CD14-positive monocyte (primary cell): ENCODE data around the gene GRM2. TPM values are rescaled to one million over a fixed set of nuclear protein-coding genes. Genes with fewer than 3 reads are reported as not detected.
A peak's percentile ranks its signal among the peaks of the same experiment; 100 is the strongest.

Experiments used
- DNase-seq, 3 donors: peaks; one replicate each; pipeline ENCODE4 v3.0.0-alpha.2; 2011 to 2022
- H2AFZ ChIP-seq: 2 replicates; pipeline ENCODE4 v1.6.0; 2012; ENCODE audit warnings: mild to moderate bottlenecking, low read depth, low read length, inconsistent platforms; ENCODE audit not compliant: insufficient read depth, poor library complexity, severe bottlenecking
- H3K27ac ChIP-seq, 2 donors: 1 replicate in 1 of 2; 2 replicates in 1 of 2; pipeline ENCODE4 v1.5.1; 2012 to 2013; ENCODE audit warnings: low read length in 2 of 2, control low read depth in 1 of 2, inconsistent platforms in 1 of 2, low read depth in 1 of 2, mild to moderate bottlenecking in 1 of 2
- H3K27me3 ChIP-seq, 2 donors: one replicate each; pipeline versions ENCODE4 v1.6.0 to v1.6.1; 2011 to 2013; ENCODE audit warnings: low read length in 2 of 2; ENCODE audit not compliant: control insufficient read depth in 2 of 2, insufficient read depth in 2 of 2
- H3K36me3 ChIP-seq, 2 donors: replicated peaks in 1 of 2; 1 replicate in 1 of 2; 2 replicates in 1 of 2; pipeline versions ENCODE4 v1.5.1 to v1.6.1; 2012 to 2013; ENCODE audit warnings: low read length in 2 of 2, control low read depth in 1 of 2, inconsistent platforms in 1 of 2, mild to moderate bottlenecking in 1 of 2; ENCODE audit not compliant: insufficient read depth in 2 of 2, control insufficient read depth in 1 of 2
- H3K4me1 ChIP-seq, 2 donors: 1 replicate in 1 of 2; 2 replicates in 1 of 2; pipeline versions ENCODE4 v1.5.1 to v1.6.1; 2012 to 2013; ENCODE audit warnings: low read length in 2 of 2, control low read depth in 1 of 2, inconsistent platforms in 1 of 2, mild to moderate bottlenecking in 1 of 2, moderate library complexity in 1 of 2; ENCODE audit not compliant: insufficient read depth in 2 of 2, control insufficient read depth in 1 of 2
- H3K4me2 ChIP-seq: replicated peaks from 2 replicates; pipeline ENCODE3; 2012; ENCODE audit warnings: low read length, moderate library complexity, mild to moderate bottlenecking; ENCODE audit not compliant: poor library complexity, severe bottlenecking; ENCODE audit errors: extremely low read depth
- H3K4me3 ChIP-seq, 3 experiments: fragments of 200-600 bp in 1 of 3; sonication (generic) in 1 of 3; replicated peaks in 1 of 3; 1 replicate in 2 of 3; 2 replicates in 1 of 3; pipeline ENCODE4 v1.5.1; 2011 to 2013; ENCODE audit warnings: low read length in 3 of 3, mild to moderate bottlenecking in 3 of 3, control low read depth in 2 of 3, low read depth in 2 of 3, inconsistent platforms in 1 of 3, moderate library complexity in 1 of 3
- H3K79me2 ChIP-seq: 2 replicates; pipeline ENCODE4 v1.6.0; 2012; ENCODE audit warnings: mild to moderate bottlenecking, control low read depth, inconsistent platforms, low read length, moderate library complexity; ENCODE audit not compliant: insufficient read depth
- H3K9ac ChIP-seq: 2 replicates; pipeline ENCODE4 v1.6.0; 2017; ENCODE audit warnings: low read length, mild to moderate bottlenecking; ENCODE audit not compliant: insufficient read depth, poor library complexity, severe bottlenecking
- H3K9me3 ChIP-seq, 2 donors: replicated peaks in 1 of 2; 1 replicate in 1 of 2; 2 replicates in 1 of 2; pipeline versions ENCODE4 v1.5.1 to v1.6.1; 2012 to 2013; ENCODE audit warnings: low read length in 2 of 2, control low read depth in 1 of 2; ENCODE audit not compliant: control insufficient read depth in 1 of 2, insufficient read depth in 1 of 2
- H4K20me1 ChIP-seq: 2 replicates; pipeline ENCODE4 v1.6.0; 2012; ENCODE audit warnings: mild to moderate bottlenecking, low read length, control low read depth, moderate library complexity; ENCODE audit not compliant: insufficient read depth
- H3K27ac Mint-ChIP-seq, 7 donors: one replicate each; pipeline ENCODE4 v1.8.0; 2020; ENCODE audit warnings: mild to moderate bottlenecking in 7 of 7, mixed read lengths in 7 of 7, moderate library complexity in 6 of 7, inconsistent platforms in 2 of 7
- H3K27me3 Mint-ChIP-seq, 3 donors: one replicate each; pipeline ENCODE4 v1.8.0; 2021 to 2022; ENCODE audit warnings: low read depth in 3 of 3, mild to moderate bottlenecking in 3 of 3, mixed read lengths in 3 of 3, moderate library complexity in 3 of 3, inconsistent platforms in 1 of 3
- H3K36me3 Mint-ChIP-seq, 2 donors: one replicate each; pipeline ENCODE4 v1.8.0; 2020; ENCODE audit warnings: mixed read lengths in 2 of 2, inconsistent platforms in 1 of 2, mild to moderate bottlenecking in 1 of 2
- H3K4me1 Mint-ChIP-seq: one replicate; pipeline ENCODE4 v1.8.0; 2020; ENCODE audit warnings: mild to moderate bottlenecking, mixed read lengths
- H3K4me3 Mint-ChIP-seq, 2 donors: one replicate each; pipeline ENCODE4 v1.8.0; 2020; ENCODE audit warnings: mild to moderate bottlenecking in 2 of 2, mixed read lengths in 2 of 2, moderate library complexity in 1 of 2
- H3K9me3 Mint-ChIP-seq, 7 donors: one replicate each; pipeline ENCODE4 v1.8.0; 2020 to 2022; ENCODE audit warnings: mixed read lengths in 7 of 7, mild to moderate bottlenecking in 6 of 7, moderate library complexity in 6 of 7, inconsistent platforms in 2 of 7
- WGBS: methylation state at CpG from one replicate; pipeline ENCODE4 v1.1.5; 2013; ENCODE audit warnings: missing lambda C conversion rate; ENCODE audit not compliant: insufficient coverage; 5-methylcytosine and 5-hydroxymethylcytosine counted together
- intact Hi-C, 2 donors: fragments of 100-400 bp; cut with micrococcal nuclease; formaldehyde crosslinking; loops; one replicate each; pipeline versions ENCODE4 v1.15.0 to v1.15.1; 2023
- polyA plus RNA-seq, 3 donors: library from polyadenylated mRNA; depleted of rRNA in 1 of 3; unstranded in 2 of 3; stranded (reverse) in 1 of 3; fragments of 300-500 nt in 2 of 3; fragments of >200 nt in 1 of 3; fragmentation: Illumina TruSeq in 2 of 3; gene quantifications; 1 replicate in 2 of 3; 2 replicates in 1 of 3; pipeline ENCODE4 v1.2.3, GENCODE V29; 2012 to 2021
- TF ChIP-seq, protein P1 (sequence below): fragments of 200-600 bp; IDR thresholded peaks from one replicate; pipeline ENCODE4 v1.8.0; 2022; ENCODE audit warnings: antibody characterized with exemption, mild to moderate bottlenecking

Gene GRM2
- polyA plus RNA-seq, 3 donors: 0.72 TPM; not detected in 2

DNA sequence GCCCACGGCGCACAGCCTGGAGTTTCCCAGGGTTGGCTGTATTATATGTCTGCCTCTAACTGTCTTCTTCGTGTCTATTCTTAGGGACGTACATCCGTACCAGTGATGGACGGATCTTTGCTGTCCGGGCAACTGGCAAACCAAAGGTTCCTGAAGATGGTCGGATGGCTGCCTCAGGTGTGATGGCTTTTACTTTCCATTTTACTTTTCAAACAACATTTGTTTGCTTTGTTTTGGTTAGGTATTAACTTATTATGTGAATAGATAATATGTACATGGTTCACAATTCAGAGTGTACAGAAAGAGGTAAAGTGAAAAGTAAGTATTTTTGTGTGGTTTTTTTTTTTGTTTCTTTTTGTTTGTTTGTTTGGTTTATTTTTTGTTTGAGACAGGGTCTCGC lies 46.9 kb upstream of the GRM2 start:
- Histone ChIP-seq H3K36me3 (peaks cover 32 to 72% of the 10 kb centered on the region in 2 donors), H3K4me2 (no peak overlapping the region), H3K27ac (no peak overlapping the region), H3K9me3 (no peaks in the 10 kb centered on the region), H2AFZ (no peak overlapping the region), H3K4me3 (no peak overlapping the region), H3K27me3 (no peaks in the 10 kb centered on the region), H3K79me2 (no peaks in the 10 kb centered on the region), H3K9ac (no peak overlapping the region), H3K4me1 (peaks cover 23 to 24% of the 10 kb centered on the region in 2 donors), H4K20me1 (no peaks in the 10 kb centered on the region)
- Mint-ChIP-seq H3K4me3 (no peak overlapping the region), H3K9me3 (peaks cover 0 to 2% (median 0%) of the 10 kb centered on the region in 7 donors), H3K27me3 (peaks cover 0 to 1% (median 0%) of the 10 kb centered on the region in 3 donors), H3K27ac (no peak overlapping the region), H3K4me1 (peaks cover 29% of the 10 kb centered on the region), H3K36me3 (peaks cover 66 to 68% of the 10 kb centered on the region in 2 donors)
- intact Hi-C loops: no loop called here
- TF ChIP-seq, protein P1, sequence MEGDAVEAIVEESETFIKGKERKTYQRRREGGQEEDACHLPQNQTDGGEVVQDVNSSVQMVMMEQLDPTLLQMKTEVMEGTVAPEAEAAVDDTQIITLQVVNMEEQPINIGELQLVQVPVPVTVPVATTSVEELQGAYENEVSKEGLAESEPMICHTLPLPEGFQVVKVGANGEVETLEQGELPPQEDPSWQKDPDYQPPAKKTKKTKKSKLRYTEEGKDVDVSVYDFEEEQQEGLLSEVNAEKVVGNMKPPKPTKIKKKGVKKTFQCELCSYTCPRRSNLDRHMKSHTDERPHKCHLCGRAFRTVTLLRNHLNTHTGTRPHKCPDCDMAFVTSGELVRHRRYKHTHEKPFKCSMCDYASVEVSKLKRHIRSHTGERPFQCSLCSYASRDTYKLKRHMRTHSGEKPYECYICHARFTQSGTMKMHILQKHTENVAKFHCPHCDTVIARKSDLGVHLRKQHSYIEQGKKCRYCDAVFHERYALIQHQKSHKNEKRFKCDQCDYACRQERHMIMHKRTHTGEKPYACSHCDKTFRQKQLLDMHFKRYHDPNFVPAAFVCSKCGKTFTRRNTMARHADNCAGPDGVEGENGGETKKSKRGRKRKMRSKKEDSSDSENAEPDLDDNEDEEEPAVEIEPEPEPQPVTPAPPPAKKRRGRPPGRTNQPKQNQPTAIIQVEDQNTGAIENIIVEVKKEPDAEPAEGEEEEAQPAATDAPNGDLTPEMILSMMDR: no peak
- WGBS: 93% methylated on average over 6 of the region's 9 CpGs
- DNase-seq: no peak

DNA sequence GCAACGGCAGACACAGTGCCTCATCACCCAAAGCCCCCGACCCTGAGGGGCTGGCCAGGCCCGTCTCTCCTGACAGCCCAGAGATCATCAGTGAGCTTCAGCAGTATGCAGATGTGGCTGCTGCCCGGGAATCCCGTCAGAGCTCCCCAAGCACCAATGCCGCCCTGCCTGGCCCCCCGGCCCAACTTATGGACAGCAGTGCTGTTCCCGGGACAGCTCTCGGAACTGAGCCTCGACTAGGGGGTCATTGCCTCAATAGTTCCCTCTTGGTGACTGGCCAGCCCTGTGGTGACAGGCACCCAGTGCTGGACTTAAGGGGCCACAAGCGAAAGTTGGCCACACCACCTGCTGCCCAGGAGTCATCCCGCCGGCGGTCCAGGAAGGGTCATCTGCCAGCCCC lies 44.4 kb upstream of the GRM2 start:
- TF ChIP-seq, protein P1: no peak
- Mint-ChIP-seq H3K36me3 (peaks cover 59 to 63% of the 10 kb centered on the region in 2 donors), H3K27ac (peak overlapping the region in 1 of 7 donors; percentile 8), H3K4me3 (no peak overlapping the region), H3K4me1 (peaks cover 17% of the 10 kb centered on the region), H3K27me3 (peaks cover 0 to 1% (median 0%) of the 10 kb centered on the region in 3 donors), H3K9me3 (peaks cover 0 to 2% (median 0%) of the 10 kb centered on the region in 7 donors)
- Histone ChIP-seq H3K4me1 (peaks cover 10 to 17% of the 10 kb centered on the region in 2 donors), H2AFZ (no peak overlapping the region), H3K36me3 (peaks cover 32 to 68% of the 10 kb centered on the region in 2 donors), H4K20me1 (no peaks in the 10 kb centered on the region), H3K27me3 (no peaks in the 10 kb centered on the region), H3K4me2 (no peak overlapping the region), H3K27ac (no peak overlapping the region), H3K9me3 (no peaks in the 10 kb centered on the region), H3K4me3 (no peak overlapping the region), H3K79me2 (no peaks in the 10 kb centered on the region), H3K9ac (no peak overlapping the region)
- DNase-seq: no peak
- WGBS: over 99% methylated on average over 13 of the region's 14 CpGs
- intact Hi-C loops: no loop called here
